Liver (tissue), 9 donors: Measurements from ENCODE around the gene KIT. TPM values are rescaled to one million over a fixed set of nuclear protein-coding genes. Genes with fewer than 3 reads are reported as not detected.

Experiments used
- DNase-seq: peaks from one replicate; pipeline ENCODE4 v3.0.0-alpha.2; 2017; ENCODE audit warnings: low spot score
- H3K27ac ChIP-seq, 2 donors: one replicate each; pipeline ENCODE4 v1.7.0; 2013; ENCODE audit warnings: inconsistent platforms in 2 of 2, low read length in 2 of 2, control low read depth in 1 of 2, low read depth in 1 of 2, mild to moderate bottlenecking in 1 of 2
- H3K27me3 ChIP-seq, 4 donors: one replicate each; pipeline versions ENCODE4 v1.6.1 to v1.7.0; 2013; ENCODE audit warnings: low read length in 3 of 4, inconsistent platforms in 1 of 4, mild to moderate bottlenecking in 1 of 4, moderate library complexity in 1 of 4; ENCODE audit not compliant: control insufficient read depth in 4 of 4, insufficient read depth in 4 of 4
- H3K36me3 ChIP-seq, 4 donors: one replicate each; pipeline versions ENCODE4 v1.6.1 to v1.7.0; 2013; ENCODE audit warnings: low read length in 3 of 4, mild to moderate bottlenecking in 3 of 4, low read depth in 1 of 4, moderate library complexity in 1 of 4; ENCODE audit not compliant: control insufficient read depth in 4 of 4, insufficient read depth in 3 of 4
- H3K4me1 ChIP-seq, 4 donors: one replicate each; pipeline versions ENCODE4 v1.6.1 to v1.7.0; 2013; ENCODE audit warnings: low read length in 3 of 4, mild to moderate bottlenecking in 3 of 4, moderate library complexity in 1 of 4; ENCODE audit not compliant: control insufficient read depth in 4 of 4, insufficient read depth in 4 of 4
- H3K4me3 ChIP-seq, 3 donors: one replicate each; pipeline versions ENCODE4 v1.6.1 to v1.7.0; 2013; ENCODE audit warnings: low read length in 3 of 3, control low read depth in 1 of 3, low read depth in 1 of 3, mild to moderate bottlenecking in 1 of 3
- H3K9ac ChIP-seq, 2 donors: one replicate each; pipeline ENCODE4 v1.7.0; 2013; ENCODE audit warnings: low read length in 2 of 2, mild to moderate bottlenecking in 2 of 2, moderate library complexity in 2 of 2, control low read depth in 1 of 2, low read depth in 1 of 2
- H3K9me3 ChIP-seq, 4 donors: one replicate each; pipeline versions ENCODE4 v1.6.1 to v1.7.0; 2013; ENCODE audit warnings: low read length in 3 of 4; ENCODE audit not compliant: control insufficient read depth in 4 of 4
- ATF3 ChIP-seq: IDR thresholded peaks from 2 replicates; pipeline ENCODE4 v1.6.1; 2016; ENCODE audit warnings: antibody characterized with exemption
- FOXA1 ChIP-seq: IDR thresholded peaks from 2 replicates; pipeline ENCODE4 v1.6.1; 2016; ENCODE audit warnings: antibody characterized with exemption
- FOXA2 ChIP-seq: IDR thresholded peaks from 2 replicates; pipeline ENCODE4 v1.6.1; 2016; ENCODE audit warnings: antibody characterized with exemption
- GABPA ChIP-seq, 2 donors: IDR thresholded peaks in 1 of 2; conservative IDR thresholded peaks in 1 of 2; 2 replicates each; pipeline ENCODE4 v1.6.1; 2016; ENCODE audit warnings: antibody characterized with exemption in 2 of 2, mild to moderate bottlenecking in 1 of 2, moderate library complexity in 1 of 2
- HNF4A ChIP-seq, 2 donors: conservative IDR thresholded peaks; 2 replicates each; pipeline ENCODE4 v1.6.1; 2016; ENCODE audit warnings: antibody characterized with exemption in 2 of 2, mild to moderate bottlenecking in 2 of 2
- HNF4G ChIP-seq: IDR thresholded peaks from 2 replicates; pipeline ENCODE4 v1.6.1; 2016; ENCODE audit warnings: antibody characterized with exemption
- JUND ChIP-seq, 2 donors: IDR thresholded peaks; 2 replicates each; pipeline ENCODE4 v1.6.1; 2016; ENCODE audit warnings: antibody characterized with exemption in 2 of 2
- MAX ChIP-seq: IDR thresholded peaks from 2 replicates; pipeline ENCODE4 v1.6.1; 2016; ENCODE audit warnings: antibody characterized with exemption
- NR2F2 ChIP-seq: IDR thresholded peaks from 2 replicates; pipeline ENCODE4 v1.6.1; 2016; ENCODE audit warnings: antibody characterized with exemption
- RAD21 ChIP-seq, 2 donors: IDR thresholded peaks; 2 replicates each; pipeline ENCODE4 v1.6.1; 2016; ENCODE audit warnings: antibody characterized with exemption in 2 of 2, mild to moderate bottlenecking in 2 of 2
- REST ChIP-seq: IDR thresholded peaks from 2 replicates; pipeline ENCODE4 v1.6.1; 2016; ENCODE audit warnings: antibody characterized with exemption, mild to moderate bottlenecking
- TAF1 ChIP-seq: conservative IDR thresholded peaks from 2 replicates; pipeline ENCODE4 v1.6.1; 2016; ENCODE audit warnings: antibody characterized with exemption, mild to moderate bottlenecking
- YY1 ChIP-seq: IDR thresholded peaks from 2 replicates; pipeline ENCODE4 v1.6.1; 2016; ENCODE audit warnings: antibody characterized with exemption, mild to moderate bottlenecking
- ZBTB33 ChIP-seq: IDR thresholded peaks from 2 replicates; pipeline ENCODE4 v1.6.1; 2016; ENCODE audit warnings: antibody characterized with exemption
- WGBS: extraction: QIAGEN DNeasy Blood & Tissue Kit; methylation state at CpG from one replicate; pipeline ENCODE4 v1.1.7; 2013; 5-methylcytosine and 5-hydroxymethylcytosine counted together
- polyA plus RNA-seq, 2 donors: library from polyadenylated mRNA; stranded (reverse) in 1 of 2; unstranded in 1 of 2; fragments of 200-250 nt in 1 of 2; fragments of >200 nt in 1 of 2; fragmentation: Nextera tagmentation in 1 of 2; extraction: Ambion mirVana in 1 of 2; gene quantifications; one replicate each; pipeline versions ENCODE4 v1.2.1 to v1.2.3, GENCODE V29; 2013 to 2015
- total RNA-seq, 2 donors: library from RNA; depleted of rRNA; stranded (reverse); fragments of >200 nt; gene quantifications; one replicate each; pipeline ENCODE4 v1.2.3, GENCODE V29; 2014
- donor health status: healthy.
- donor health status: healthy.
- donor health status: healthy.
- donor health status: healthy.
- donor health status: healthy.

The KIT gene
- total and polyA plus RNA-seq, 4 donors: 0.06 to 5.5 (median 0.96) TPM

DNA sequence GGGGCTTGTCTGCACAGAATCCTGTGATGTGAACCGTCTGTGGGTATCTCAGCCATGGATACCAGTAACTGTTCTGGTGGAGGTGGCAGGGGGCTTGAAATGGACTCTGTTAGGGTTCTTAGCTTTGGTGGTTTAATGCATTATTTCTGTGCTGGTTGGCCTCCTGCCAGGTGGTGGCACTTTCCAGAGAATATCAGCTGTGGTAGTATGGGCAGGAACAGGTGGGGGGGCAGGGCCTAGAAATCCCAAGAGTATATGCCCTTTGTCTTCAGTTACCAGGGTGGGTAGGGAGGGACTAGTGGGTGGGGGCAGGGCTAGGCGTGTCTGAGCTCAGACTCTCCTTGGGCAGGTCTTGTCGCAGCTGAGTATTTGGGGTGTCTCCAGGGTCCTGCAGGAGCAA is 106.7 kb downstream of the KIT start:
- H3K27ac ChIP-seq: no peak overlapping the region
- H3K4me3 ChIP-seq: no peak overlapping the region
- TF ChIP-seq HNF4G (no peak), GABPA (IDR thresholded peaks at IDR 0.05 in 1 of 2, conservative IDR thresholded peaks at IDR 0.05 in 1 of 2) (no peak), NR2F2 (no peak), FOXA2 (no peak), FOXA1 (no peak), YY1 (no peak), TAF1 (no peak)
- H3K36me3 ChIP-seq: no peaks in the 10 kb centered on the region
- no peaks in the 10 kb centered on the region for H3K27me3 ChIP-seq
- no peak for DNase-seq
- peaks cover 0 to 1% (median 0%) of the 10 kb centered on the region in 4 donors for H3K9me3 ChIP-seq
- no peak overlapping the region for H3K9ac ChIP-seq
- no peaks in the 10 kb centered on the region for H3K4me1 ChIP-seq
- 89% methylated on average over 3 of the region's 3 CpGs for WGBS

- H3K9me3 ChIP-seq: no peaks in the 10 kb centered on the region
- no peak for DNase-seq
- H3K36me3 ChIP-seq: no peaks in the 10 kb centered on the region
- H3K9ac ChIP-seq: no peak overlapping the region
- H3K4me1 ChIP-seq: no peaks in the 10 kb centered on the region
- no peak overlapping the region for H3K27ac ChIP-seq
- H3K4me3 ChIP-seq: no peak overlapping the region
- TF ChIP-seq ATF3 (no peak), NR2F2 (no peak), ZBTB33 (no peak), YY1 (no peak), REST (no peak), TAF1 (no peak), JUND (IDR thresholded peaks at IDR 0.05) (no peak), FOXA2 (no peak), FOXA1 (no peak), RAD21 (IDR thresholded peaks at IDR 0.05) (no peak), HNF4A (conservative IDR thresholded peaks at IDR 0.05) (no peak)
- H3K27me3 ChIP-seq: no peaks in the 10 kb centered on the region
Measured at GRCh38 chr4:54767376-54767775, 109.6 kb downstream of the KIT start.

GRCh38 chr4:54773022-54773421 is 115.3 kb downstream of the KIT start:
- Histone ChIP-seq H3K36me3 (no peaks in the 10 kb centered on the region), H3K4me1 (no peaks in the 10 kb centered on the region), H3K27ac (no peak overlapping the region), H3K9me3 (no peaks in the 10 kb centered on the region), H3K9ac (no peak overlapping the region), H3K4me3 (no peak overlapping the region), H3K27me3 (no peaks in the 10 kb centered on the region)
- WGBS: 86% methylated on average over 4 of the region's 4 CpGs
- TF ChIP-seq TAF1 (no peak), ATF3 (no peak), JUND (IDR thresholded peaks at IDR 0.05) (no peak), MAX (no peak)
- DNase-seq: no peak
